Common myeloid progenitor, CD34-positive (primary cell): ENCODE measurements around the gene HOGA1.
"Not testable (repeated sequence)": the region's sequence is repeated elsewhere in the genome, so short reads cannot be mapped to it uniquely, and the experiment has no call there.

ENCODE experiments used
- CTCF ChIA-PET: fragments of 350-600 bp; sonication (Branson Sonifier 250); formaldehyde crosslinking; loops from one replicate; lab custom pipeline; 2021; ENCODE audit warnings: antibody characterized with exemption; lab: Charles Lee
- POLR2A ChIA-PET: fragments of 350-600 bp; sonication (Branson Sonifier 250); formaldehyde crosslinking; loops from one replicate; lab custom pipeline; 2021; ENCODE audit warnings: antibody characterized with exemption; lab: Charles Lee
- DNase-seq, 3 donors: peaks; one replicate each; pipeline versions ENCODE4 v3.0.0 to v3.0.0-alpha.2; 2013
- H3K27ac ChIP-seq, 2 experiments: 1 replicate in 1 of 2; 2 replicates in 1 of 2; pipeline ENCODE4 v1.7.0; 2013; ENCODE audit warnings: inconsistent platforms in 2 of 2, low read length in 2 of 2, mild to moderate bottlenecking in 2 of 2, low read depth in 1 of 2, moderate library complexity in 1 of 2; ENCODE audit not compliant: severe bottlenecking in 2 of 2, insufficient read depth in 1 of 2, poor library complexity in 1 of 2
- H3K27me3 ChIP-seq, 5 experiments: replicated peaks in 2 of 5; 1 replicate in 3 of 5; 2 replicates in 2 of 5; pipeline versions ENCODE4 v1.6.1 to v1.7.0; 2013; ENCODE audit warnings: low read length in 4 of 5, mild to moderate bottlenecking in 2 of 5, moderate library complexity in 2 of 5, inconsistent platforms in 1 of 5; ENCODE audit not compliant: insufficient read depth in 5 of 5, control insufficient read depth in 4 of 5
- H3K36me3 ChIP-seq, 4 experiments: 1 replicate in 2 of 4; 2 replicates in 2 of 4; pipeline versions ENCODE4 v1.6.1 to v1.7.0; 2013; ENCODE audit warnings: low read length in 3 of 4, control low read depth in 1 of 4, mild to moderate bottlenecking in 1 of 4; ENCODE audit not compliant: control insufficient read depth in 4 of 4, insufficient read depth in 4 of 4
- H3K4me1 ChIP-seq, 4 experiments: 1 replicate in 3 of 4; 2 replicates in 1 of 4; pipeline versions ENCODE4 v1.6.1 to v1.7.1; 2013; ENCODE audit warnings: low read length in 3 of 4, mild to moderate bottlenecking in 3 of 4, control low read depth in 1 of 4, inconsistent platforms in 1 of 4, moderate library complexity in 1 of 4; ENCODE audit not compliant: control insufficient read depth in 4 of 4, insufficient read depth in 4 of 4; ENCODE audit errors: control extremely low read depth in 1 of 4
- H3K4me3 ChIP-seq, 7 experiments: 1 replicate in 4 of 7; 2 replicates in 3 of 7; pipeline versions ENCODE4 v1.5.1 to v1.7.0; 2013; ENCODE audit warnings: mild to moderate bottlenecking in 7 of 7, low read length in 6 of 7, moderate library complexity in 6 of 7, inconsistent platforms in 2 of 7, low read depth in 2 of 7, control low read depth in 1 of 7; ENCODE audit not compliant: insufficient read depth in 4 of 7, control insufficient read depth in 1 of 7; ENCODE audit errors: extremely low read depth in 1 of 7
- H3K9me3 ChIP-seq, 5 experiments: 1 replicate in 4 of 5; 2 replicates in 1 of 5; pipeline versions ENCODE4 v1.6.1 to v1.7.1; 2013; ENCODE audit warnings: low read length in 4 of 5, mild to moderate bottlenecking in 2 of 5, inconsistent platforms in 1 of 5, low read depth in 1 of 5, moderate library complexity in 1 of 5; ENCODE audit not compliant: control insufficient read depth in 4 of 5, insufficient read depth in 2 of 5; ENCODE audit errors: control extremely low read depth in 1 of 5
- WGBS: methylation state at CpG from one replicate; pipeline ENCODE4 v1.1.5; 2013; ENCODE audit not compliant: insufficient coverage; 5-methylcytosine and 5-hydroxymethylcytosine counted together

The HOGA1 gene

DNA sequence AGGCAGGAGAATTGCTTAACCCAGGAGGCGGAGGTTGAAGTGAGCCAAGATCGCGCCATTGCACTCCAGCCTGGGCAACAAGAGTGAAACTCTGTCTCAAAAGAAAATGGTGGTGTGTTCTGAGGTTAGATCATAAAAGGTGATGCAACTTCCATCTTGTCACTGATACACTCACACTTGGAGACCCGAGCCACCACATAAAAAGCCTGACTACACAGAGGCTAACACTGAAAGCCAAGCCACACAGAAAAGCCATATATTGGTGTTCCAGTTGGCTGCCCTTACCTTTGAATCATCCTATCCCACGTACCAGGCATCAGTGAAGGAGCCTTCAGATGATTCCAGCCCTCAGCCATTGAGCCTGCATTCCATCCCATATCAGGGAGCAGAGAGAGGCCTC, 45.1 kb downstream of the HOGA1 start:
- 93% methylated on average over 3 of the region's 5 CpGs for WGBS
- ChIA-PET CTCF (no interaction called here), POLR2A (no interaction called here)
- H3K27me3 ChIP-seq, result no peaks in the 10 kb centered on the region
- no peak for DNase-seq
- no peak overlapping the region for H3K27ac ChIP-seq
- H3K4me3 ChIP-seq, result no peak overlapping the region
- H3K36me3 ChIP-seq, result no peaks in the 10 kb centered on the region
- peaks cover 0 to 11% (median 9%) of the 10 kb centered on the region in 4 experiments for H3K4me1 ChIP-seq
- no peaks in the 10 kb centered on the region for H3K9me3 ChIP-seq

DNA sequence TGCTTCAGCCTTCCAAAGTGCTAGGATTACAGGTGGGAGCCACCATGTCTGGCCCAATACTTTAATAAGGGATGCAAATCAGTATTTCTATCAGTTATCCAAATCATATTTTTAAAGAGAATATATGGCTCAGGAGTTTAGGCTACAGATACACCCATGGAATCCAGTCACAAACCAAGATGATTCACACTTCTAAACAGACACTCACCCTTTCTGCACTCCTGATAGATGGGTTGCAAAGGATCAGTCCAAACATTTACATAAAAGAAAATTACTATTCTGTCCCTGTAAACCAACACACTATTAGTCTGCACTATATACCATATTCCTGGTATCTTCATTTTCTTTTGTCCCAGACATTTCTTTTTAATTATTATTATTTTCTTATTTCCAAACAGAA, 46.9 kb downstream of the HOGA1 start:
- Histone ChIP-seq H3K36me3 (no peaks in the 10 kb centered on the region), H3K9me3 (no peaks in the 10 kb centered on the region), H3K4me1 (peaks cover 0 to 11% (median 9%) of the 10 kb centered on the region in 4 experiments), H3K4me3 (no peak overlapping the region), H3K27ac (no peak overlapping the region), H3K27me3 (no peaks in the 10 kb centered on the region)
- POLR2A ChIA-PET, result no interaction called here
- no peak for DNase-seq
- CTCF ChIA-PET, result no interaction called here

DNA sequence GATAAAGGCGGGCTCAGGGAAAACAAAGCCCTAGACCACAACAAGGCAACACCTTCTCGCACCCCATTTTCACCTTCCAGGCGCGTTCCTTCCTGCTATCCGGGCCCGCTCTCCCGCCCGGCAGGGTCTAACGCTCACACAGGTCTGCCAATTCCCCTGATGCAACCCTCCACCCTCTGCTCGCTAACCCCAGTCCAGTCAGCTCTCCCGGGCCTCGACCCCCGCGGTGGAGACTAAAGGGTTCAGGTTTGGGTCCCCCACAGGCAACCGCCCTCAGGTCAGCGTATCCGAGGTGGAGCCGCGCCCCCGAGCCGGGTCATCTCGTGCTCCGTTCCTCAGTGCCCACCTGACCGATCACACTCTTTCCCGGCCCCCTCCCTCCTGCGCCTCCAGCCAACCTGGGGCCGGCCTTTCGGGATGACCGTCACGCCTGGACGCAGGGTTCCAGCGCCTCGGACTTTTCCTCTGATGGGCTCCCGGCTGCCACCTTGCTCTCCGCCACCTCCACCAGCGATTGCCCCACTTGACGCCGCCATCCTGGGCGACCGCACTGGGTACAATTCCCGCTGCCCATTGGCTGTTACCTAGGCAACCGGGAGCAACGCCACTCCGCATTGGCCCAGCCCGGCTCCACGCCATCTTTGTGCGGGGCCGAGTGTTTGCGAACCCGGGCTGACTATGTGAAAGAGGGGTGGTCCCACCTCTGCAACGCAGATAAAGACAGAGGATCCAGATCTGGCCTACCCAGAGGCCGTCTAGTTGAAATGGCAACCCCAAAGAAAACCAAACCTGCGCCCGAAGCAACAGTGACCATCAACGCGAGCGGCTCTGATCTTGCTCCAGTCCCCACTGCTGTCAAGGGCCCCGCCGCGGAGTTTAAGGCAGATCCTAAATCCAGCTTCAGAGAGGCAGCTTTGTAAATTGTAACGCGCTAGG, 49.0 kb downstream of the HOGA1 start, which contains the start of gene MORN4:
MORN4 (minus strand) TSS at position 552 of the 936 bp plus-strand sequence. CDS start 13,847 bp downstream, outside the sequence.
- CTCF ChIA-PET, result interaction anchor here (1.3 kb wide), 1 partner anchor 11 kb away, joined by 3 read pairs; no protein-coding TSS in a partner anchor
- DNase-seq, result peak; percentile 90 to 94 (median 93)
- H3K27me3 ChIP-seq, result no peaks in the 10 kb centered on the region
- peaks cover 0 to 14% (median 9%) of the 10 kb centered on the region in 4 experiments for H3K4me1 ChIP-seq
- peak within 1 kb of the TSS in 1 of 2 experiments; percentile 54 for H3K27ac ChIP-seq
- peak within 1 kb of the TSS; percentile 80 to 94 (median 85) for H3K4me3 ChIP-seq
- no peaks in the 10 kb centered on the region for H3K36me3 ChIP-seq
- no peaks in the 10 kb centered on the region for H3K9me3 ChIP-seq
- WGBS, result 3% methylated on average over 60 of the region's 62 CpGs
- POLR2A ChIA-PET, result no interaction called here

DNA sequence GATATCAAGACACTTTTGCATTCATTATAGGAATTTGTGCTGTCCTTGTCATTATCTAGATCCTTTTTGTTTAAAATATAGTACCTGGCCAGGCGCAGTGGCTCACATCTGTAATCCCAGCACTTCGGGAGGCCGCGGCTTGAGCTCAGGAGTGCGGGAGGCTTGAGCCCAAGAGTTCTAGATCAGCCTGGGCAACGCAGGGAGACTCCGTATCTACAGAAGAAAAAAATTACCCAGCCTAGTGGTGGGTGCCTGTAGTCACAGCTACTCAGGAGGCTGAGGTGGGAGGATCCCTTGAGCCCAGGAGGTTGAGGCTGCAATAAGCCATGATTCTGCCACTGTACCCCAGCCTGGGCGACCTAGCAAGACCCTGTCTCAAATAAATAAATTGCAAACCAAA, 49.7 kb downstream of the HOGA1 start:
- ChIA-PET CTCF (interaction anchor here (1.3 kb wide), 1 partner anchor 10 kb away, joined by 3 read pairs; no protein-coding TSS in a partner anchor), POLR2A (no interaction called here)
- Histone ChIP-seq H3K4me3 (peak overlapping the region in 6 of 7 experiments; percentile 80 to 94 (median 86)), H3K27me3 (no peaks in the 10 kb centered on the region), H3K36me3 (no peaks in the 10 kb centered on the region), H3K9me3 (no peaks in the 10 kb centered on the region), H3K27ac (peak overlapping the region in 1 of 2 experiments; percentile 54), H3K4me1 (peaks cover 0 to 14% (median 9%) of the 10 kb centered on the region in 4 experiments)
- peak; percentile 12 to 49 (median 44) for DNase-seq
- 94% methylated on average over 7 of the region's 8 CpGs for WGBS

DNA sequence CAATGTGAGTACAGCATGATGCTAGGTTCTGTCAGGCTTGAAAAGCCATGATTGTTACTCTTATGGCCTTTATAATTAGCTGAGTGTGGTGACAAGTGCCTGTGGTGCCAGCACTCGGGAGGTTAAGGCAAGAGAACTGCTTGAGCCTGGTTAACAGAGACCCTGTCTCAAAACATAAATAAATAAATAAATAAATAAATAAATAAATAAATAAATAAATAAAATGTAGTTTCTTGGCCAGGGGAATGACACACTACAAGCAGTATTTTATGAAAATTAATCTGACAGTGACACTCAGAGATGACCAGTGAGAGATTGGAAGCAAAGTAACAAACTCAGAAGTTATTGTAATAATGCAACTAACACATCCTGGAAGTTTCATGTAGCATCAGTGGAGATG, 51.4 kb downstream of the HOGA1 start:
- no peak for DNase-seq
- H3K27ac ChIP-seq, result no peak overlapping the region
- peaks cover 0 to 17% (median 11%) of the 10 kb centered on the region in 4 experiments for H3K4me1 ChIP-seq
- H3K36me3 ChIP-seq, result no peaks in the 10 kb centered on the region
- WGBS, result no CpG with 5 or more reads among the region's 1 CpG
- no peak overlapping the region for H3K4me3 ChIP-seq
- H3K27me3 ChIP-seq, result no peaks in the 10 kb centered on the region
- POLR2A ChIA-PET, result no interaction called here
- no peaks in the 10 kb centered on the region for H3K9me3 ChIP-seq
- CTCF ChIA-PET, result no interaction called here

DNA sequence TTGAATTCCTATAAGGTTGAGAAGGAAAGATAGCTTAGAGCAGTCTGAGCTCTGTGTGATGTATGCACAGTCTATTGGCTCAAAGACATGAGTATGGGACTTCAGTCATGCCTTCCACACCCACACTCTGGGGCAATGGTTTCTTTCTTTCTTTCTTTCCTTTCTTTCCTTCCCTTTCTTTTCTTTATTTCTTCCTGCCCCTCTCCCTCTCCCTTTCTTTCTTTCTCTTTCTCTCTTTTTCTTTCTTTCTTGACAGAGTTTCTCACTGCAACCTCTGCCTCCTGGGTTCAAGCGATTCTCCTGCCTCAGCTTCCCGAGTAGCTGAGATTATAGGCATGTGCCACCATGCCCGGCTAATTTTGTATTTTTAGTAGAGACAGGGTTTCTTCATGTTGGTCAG, 54.9 kb downstream of the HOGA1 start:
- peaks cover 0 to 19% (median 13%) of the 10 kb centered on the region in 4 experiments for H3K4me1 ChIP-seq
- H3K27ac ChIP-seq, DNase-seq, H3K4me3 ChIP-seq, H3K36me3 ChIP-seq, H3K27me3 ChIP-seq, POLR2A ChIA-PET, H3K9me3 ChIP-seq: not testable (repeated sequence)
- CTCF ChIA-PET, result interaction anchor here (0.6 to 1.3 kb wide), 2 partner anchors 38 to 240 kb away, joined by 3 read pairs; no protein-coding TSS in a partner anchor
- no CpG with 5 or more reads among the region's 3 CpGs for WGBS
